Brain pericyte (primary cell): ENCODE measurements around the gene OR2K2.
"Not testable (repeated sequence)": the region's sequence is repeated elsewhere in the genome, so short reads cannot be mapped to it uniquely, and the experiment has no call there.

Source experiments
- DNase-seq: peaks from one replicate; pipeline ENCODE4 v3.0.0-alpha.2; 2012; ENCODE audit warnings: low read depth, low spot score

Gene OR2K2

DNA sequence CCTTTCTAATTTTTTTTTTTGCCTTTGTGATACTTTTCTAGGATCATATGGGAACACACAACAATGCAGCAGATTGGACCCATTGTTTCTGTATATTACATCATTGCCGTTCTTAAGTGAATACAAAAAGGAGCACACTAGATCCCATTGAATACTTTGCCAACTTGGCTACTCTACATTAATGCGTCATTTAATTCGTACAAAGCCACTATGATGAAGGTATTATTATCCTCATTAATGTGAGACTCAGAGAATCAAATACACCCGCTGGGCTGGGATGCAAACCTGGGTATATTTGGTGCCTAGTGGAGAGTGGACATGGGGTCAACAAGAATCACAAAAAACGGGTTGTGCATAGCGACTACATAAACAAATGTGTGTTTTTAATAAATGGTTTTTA, 31.9 kb downstream of the OR2K2 start:
- no peak for DNase-seq

DNA sequence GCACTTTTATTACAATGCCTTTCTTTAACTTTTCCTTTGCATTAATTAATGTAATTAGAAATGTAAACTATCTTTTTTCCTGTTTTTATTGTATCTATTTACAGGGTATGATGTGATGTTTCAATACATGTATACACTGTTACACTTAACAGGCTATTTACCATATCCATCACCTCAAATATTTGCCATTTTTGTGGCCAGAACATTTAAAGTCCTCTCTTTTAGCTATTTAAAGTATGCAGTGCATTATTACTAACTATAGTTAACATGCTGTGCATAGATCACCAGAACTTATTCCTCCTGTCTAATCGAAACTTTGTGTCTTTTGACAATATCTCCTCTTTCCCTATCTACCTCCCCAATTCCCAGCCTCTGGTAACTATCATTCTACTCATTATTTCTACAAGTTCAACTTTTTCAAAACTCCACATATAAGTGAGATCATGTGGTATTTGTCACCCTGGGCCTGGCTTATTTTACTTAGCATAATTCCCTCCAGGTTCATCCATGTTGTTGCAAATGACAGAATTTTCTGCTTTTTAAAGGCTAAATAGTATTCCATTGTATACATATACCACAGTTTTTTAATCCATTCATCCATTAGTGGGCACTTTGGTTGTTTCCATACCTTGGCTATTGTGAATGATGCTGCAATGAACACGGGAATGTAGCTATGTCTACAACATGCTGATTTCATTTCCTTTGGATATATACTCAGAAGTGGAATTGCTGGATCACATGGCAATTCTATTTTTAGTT, 32.8 kb downstream of the OR2K2 start:
- DNase-seq: no peak

DNA sequence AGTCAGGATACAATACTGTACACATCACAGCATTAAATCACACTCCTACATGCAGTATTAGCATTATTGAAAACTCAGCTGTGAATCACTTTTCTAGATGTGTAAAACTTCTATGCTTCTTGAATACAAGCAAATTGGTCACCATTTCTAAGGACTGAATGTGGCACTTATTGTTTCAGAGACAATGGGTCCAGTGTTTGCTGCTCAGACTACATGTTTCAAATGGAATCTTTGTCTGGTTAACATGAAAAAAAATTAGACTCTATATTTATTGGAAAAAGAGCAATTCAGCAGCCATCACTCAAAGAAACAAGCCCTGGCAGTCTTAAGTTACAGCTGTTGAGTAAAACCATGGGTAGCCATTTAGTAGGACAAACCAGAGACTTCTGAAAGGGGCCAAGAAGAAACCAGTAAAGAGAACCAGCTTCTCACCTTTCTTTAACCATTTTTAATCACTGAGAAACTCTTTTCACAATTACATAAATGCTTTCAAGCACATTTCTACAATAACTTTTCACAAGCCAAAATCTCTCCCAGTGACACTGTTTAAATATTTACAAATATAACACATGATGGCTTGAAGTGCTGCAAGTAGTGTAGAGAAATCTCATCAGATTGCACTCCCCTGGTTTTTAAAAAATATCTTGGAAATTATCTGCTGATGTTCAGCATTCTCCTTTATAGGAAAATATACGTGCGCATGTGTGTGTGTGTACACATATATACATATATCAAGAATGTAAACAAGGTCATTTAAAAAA, 35.2 kb downstream of the OR2K2 start:
- DNase-seq: no peak

DNA sequence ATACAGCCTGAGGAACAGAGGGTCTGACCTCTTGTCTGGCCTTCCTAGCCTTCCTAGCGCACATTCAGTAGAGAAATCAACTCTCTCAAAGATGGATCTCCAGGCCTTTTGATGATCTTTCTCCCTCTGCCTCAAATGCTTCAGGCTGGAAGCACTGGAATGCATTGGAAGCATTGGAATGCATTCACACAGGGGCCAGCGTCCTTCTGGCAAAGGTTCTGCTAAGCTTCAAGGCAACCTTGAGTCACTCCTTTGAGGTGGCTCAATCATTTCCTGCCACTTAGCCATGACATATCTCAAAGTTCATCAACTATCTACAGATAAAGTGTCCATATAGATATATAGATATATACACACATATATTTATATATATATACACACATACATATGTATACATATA, 42.9 kb downstream of the OR2K2 start:
- no peak for DNase-seq

DNA sequence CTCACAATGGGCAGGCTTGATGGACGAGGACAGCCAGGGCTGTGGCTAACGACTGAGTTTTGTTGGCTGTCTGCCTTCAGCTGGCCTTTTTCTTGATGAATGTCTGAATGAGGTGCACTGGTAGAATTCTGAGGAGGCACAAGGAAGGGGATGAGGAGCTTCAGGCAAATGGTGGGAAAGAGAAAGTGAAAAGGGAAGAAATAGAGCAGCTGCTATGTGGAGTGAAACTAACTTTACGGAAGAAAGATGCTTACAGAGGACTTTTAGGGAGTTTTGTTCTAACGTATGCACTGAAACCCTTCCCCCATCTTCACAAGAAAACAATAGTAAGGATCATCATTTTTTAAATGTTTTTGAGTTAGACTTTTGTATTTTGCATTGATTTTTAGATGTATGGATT, 45.3 kb downstream of the OR2K2 start:
- DNase-seq: no peak

DNA sequence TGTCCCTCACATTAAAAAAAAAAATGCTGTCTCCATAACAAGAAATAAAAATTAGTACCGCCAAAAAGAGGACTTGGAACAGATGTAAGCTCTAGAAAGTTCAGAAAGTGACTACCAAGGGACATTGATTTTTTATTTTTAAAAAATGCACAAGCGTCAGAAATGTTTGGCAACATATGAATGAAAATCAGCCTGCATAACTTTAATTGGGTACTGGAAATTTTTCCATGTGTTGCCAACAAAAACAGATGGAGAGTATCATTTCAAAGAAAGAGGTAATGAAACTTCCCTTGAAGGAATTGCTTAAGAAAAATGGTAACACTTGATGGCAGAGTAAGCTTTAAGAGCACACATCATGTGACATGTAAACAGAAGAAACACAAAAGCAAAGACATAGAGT, 47.2 kb downstream of the OR2K2 start:
- DNase-seq: no peak

DNA sequence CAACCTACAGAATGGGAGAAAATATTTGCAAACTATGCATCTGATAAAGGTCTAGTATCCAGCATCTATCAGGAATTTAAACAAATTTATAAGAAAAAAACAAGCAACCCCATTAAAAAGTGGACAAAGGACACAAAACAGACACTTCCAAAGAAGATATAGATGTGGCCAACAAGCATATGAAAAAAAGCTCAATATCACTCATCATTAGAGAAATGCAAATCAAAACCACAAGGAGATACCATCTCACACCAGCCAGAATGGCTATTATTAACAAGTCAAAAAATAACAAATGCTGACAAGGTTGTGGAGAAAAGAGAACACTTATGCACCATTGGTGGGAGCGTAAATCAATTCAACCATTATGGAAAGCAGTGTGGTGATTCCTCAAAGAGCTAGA, 49.2 kb downstream of the OR2K2 start:
- DNase-seq: not testable (repeated sequence)
